GM18873 (cell line): ENCODE results near the gene EXOC3L1.

Source experiments
- ATAC-seq: cut with Tn5 transposase; IDR thresholded peaks from one replicate; pipeline ENCODE4 v1.9.1; 2021; ENCODE audit warnings: mild to moderate bottlenecking, moderate library complexity, moderate number of reproducible peaks; ENCODE audit not compliant: unreplicated experiment, low FRiP score

The EXOC3L1 gene

GRCh38 chr16:67190041-67190440, at the start of gene EXOC3L1:
Gene EXOC3L1, minus strand, starts transcription at chr16:67190136. Its CDS starts 460 bp downstream, at chr16:67189676.
- ATAC-seq = no peak

GRCh38 chr16:67238806-67239470, 49.0 kb upstream of the EXOC3L1 start:
- ATAC-seq = no peak

GRCh38 chr16:67238278-67238575, 48.3 kb upstream of the EXOC3L1 start:
- ATAC-seq = no peak

GRCh38 chr16:67237396-67238277, 47.7 kb upstream of the EXOC3L1 start:
- ATAC-seq = no peak

- ATAC-seq = no peak
Measured at GRCh38 chr16:67236563-67237395, 46.8 kb upstream of the EXOC3L1 start.

- ATAC-seq = no peak
Measured at GRCh38 chr16:67235816-67236562, 46.1 kb upstream of the EXOC3L1 start.

GRCh38 chr16:67234180-67234597, 44.3 kb upstream of the EXOC3L1 start:
- no peak for ATAC-seq

GRCh38 chr16:67233596-67233995, 43.7 kb upstream of the EXOC3L1 start:
- no peak for ATAC-seq

- ATAC-seq = no peak
Measured at GRCh38 chr16:67230809-67231660, 41.1 kb upstream of the EXOC3L1 start.

GRCh38 chr16:67229906-67230808, 40.2 kb upstream of the EXOC3L1 start:
- no peak for ATAC-seq

GRCh38 chr16:67228905-67229304, 39.0 kb upstream of the EXOC3L1 start:
- no peak for ATAC-seq

GRCh38 chr16:67228034-67228785, 38.3 kb upstream of the EXOC3L1 start:
- ATAC-seq = no peak

GRCh38 chr16:67227567-67227921, 37.6 kb upstream of the EXOC3L1 start:
- ATAC-seq = no peak

- ATAC-seq = peak; percentile 80
Measured at GRCh38 chr16:67226804-67227566, 37.0 kb upstream of the EXOC3L1 start, which contains the start of gene TMEM208. Gene TMEM208, plus strand, starts transcription at chr16:67227130. Its CDS starts 89 bp downstream, at chr16:67227219.

- ATAC-seq = no peak
Measured at GRCh38 chr16:67226295-67226803, 36.4 kb upstream of the EXOC3L1 start.

GRCh38 chr16:67223992-67224391, 34.1 kb upstream of the EXOC3L1 start:
- no peak for ATAC-seq
